ENCODE data around the gene KBTBD2.
A peak's percentile ranks its signal among the peaks of the same experiment; 100 is the strongest.
"Not testable (repeated sequence)": the region's sequence is repeated elsewhere in the genome, so short reads cannot be mapped to it uniquely, and the experiment has no call there.

KBTBD2 gene

GRCh38 chr7:32910195-32910594, 18.6 kb upstream of the KBTBD2 start:
- no peak for DNase-seq (ENCODE audit: low read depth)
- H3K4me3 ChIP-seq (ENCODE audit: low read depth, low read length): no peak overlapping the region
- TF ChIP-seq CTCF (IDR thresholded peaks at IDR 0.05; ENCODE audit: low read depth, low read length, missing control alignments): no peak

- no peak for DNase-seq (ENCODE audit: low read depth)
- H3K4me3 ChIP-seq (ENCODE audit: low read depth, low read length): peak overlapping the region; percentile 47
- no peak for TF ChIP-seq CTCF (IDR thresholded peaks at IDR 0.05; ENCODE audit: low read depth, low read length, missing control alignments)
These were observed 13.7 kb upstream of the KBTBD2 start for GRCh38 chr7:32905175-32905662.

- no peak for TF ChIP-seq CTCF (IDR thresholded peaks at IDR 0.05; ENCODE audit: low read depth, low read length, missing control alignments)
- H3K4me3 ChIP-seq (ENCODE audit: low read depth, low read length): no peak overlapping the region
- no peak for DNase-seq (ENCODE audit: low read depth)
These were observed 10.1 kb upstream of the KBTBD2 start for GRCh38 chr7:32901629-32902028.

- DNase-seq (ENCODE audit: low read depth): no peak
- no peak for TF ChIP-seq CTCF (IDR thresholded peaks at IDR 0.05; ENCODE audit: low read depth, low read length, missing control alignments)
- H3K4me3 ChIP-seq (ENCODE audit: low read depth, low read length): no peak overlapping the region
These were observed 9.0 kb upstream of the KBTBD2 start for GRCh38 chr7:32900433-32900995.

DNA sequence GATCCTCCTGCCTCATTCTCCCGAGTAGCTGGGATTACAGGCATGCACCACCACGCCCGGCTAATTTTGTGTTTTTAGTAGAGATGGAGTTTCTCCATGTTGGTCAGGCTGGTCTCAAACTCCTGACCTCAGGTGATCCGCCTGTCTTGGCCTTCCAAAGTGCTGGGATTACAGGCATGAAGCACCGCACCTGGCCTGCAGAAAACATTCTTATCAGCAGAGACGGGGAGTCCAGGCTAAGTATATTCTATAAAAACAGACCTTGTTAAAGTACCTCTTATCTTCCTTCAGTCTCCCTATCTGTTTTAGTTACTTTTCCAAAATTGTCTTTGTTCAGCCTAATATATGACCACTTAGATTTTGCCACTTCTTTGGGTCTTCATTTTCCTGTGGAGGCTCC, 5.8 kb upstream of the KBTBD2 start:
- not testable (repeated sequence) for DNase-seq (ENCODE audit: low read depth); H3K4me3 ChIP-seq (ENCODE audit: low read depth, low read length)

- DNase-seq (ENCODE audit: low read depth): no peak
- no peak overlapping the region for H3K4me3 ChIP-seq (ENCODE audit: low read depth, low read length)
- TF ChIP-seq CTCF (IDR thresholded peaks at IDR 0.05; ENCODE audit: low read depth, low read length, missing control alignments): no peak
These were observed 5.2 kb upstream of the KBTBD2 start for GRCh38 chr7:32896564-32897347.

GRCh38 chr7:32894171-32894570, 2.6 kb upstream of the KBTBD2 start:
- no peak for TF ChIP-seq CTCF (IDR thresholded peaks at IDR 0.05; ENCODE audit: low read depth, low read length, missing control alignments)
- DNase-seq (ENCODE audit: low read depth): no peak
- H3K4me3 ChIP-seq (ENCODE audit: low read depth, low read length): no peak overlapping the region

Data from GM12864 (cell line).